Stimulated activated naive CD8-positive, alpha-beta T cell treated with anti-CD3 and anti-CD28 coated beads, Interleukin-15, amount 100 ng/mL, for 72 hours (primary cell): ENCODE results near the gene EPN3.

Experiments used
- ATAC-seq: fragments of 150-1000 bp; cut with Tn5 transposase; 2 replicates; pipeline ENCODE4 v1.10.0; 2021; ENCODE audit warnings: mild to moderate bottlenecking, moderate library complexity
- DNase-seq, 2 donors: peaks; one replicate each; pipeline ENCODE4 v3.0.0; 2021 to 2022
- H3K27ac Mint-ChIP-seq, 2 donors: one replicate each; pipeline ENCODE4 v1.8.0; 2022; ENCODE audit warnings: mild to moderate bottlenecking in 2 of 2, mixed read lengths in 2 of 2, moderate library complexity in 2 of 2
- H3K27me3 Mint-ChIP-seq: one replicate; pipeline ENCODE4 v1.8.0; 2022; ENCODE audit warnings: mixed read lengths
- H3K4me1 Mint-ChIP-seq: one replicate; pipeline ENCODE4 v1.8.0; 2022; ENCODE audit warnings: mild to moderate bottlenecking, mixed read lengths
- H3K4me3 Mint-ChIP-seq, 2 donors: one replicate each; pipeline ENCODE4 v1.8.0; 2022; ENCODE audit warnings: mild to moderate bottlenecking in 2 of 2, mixed read lengths in 2 of 2, moderate library complexity in 1 of 2
- H3K9me3 Mint-ChIP-seq, 2 donors: one replicate each; pipeline ENCODE4 v1.8.0; 2022; ENCODE audit warnings: mixed read lengths in 2 of 2

Gene EPN3

DNA sequence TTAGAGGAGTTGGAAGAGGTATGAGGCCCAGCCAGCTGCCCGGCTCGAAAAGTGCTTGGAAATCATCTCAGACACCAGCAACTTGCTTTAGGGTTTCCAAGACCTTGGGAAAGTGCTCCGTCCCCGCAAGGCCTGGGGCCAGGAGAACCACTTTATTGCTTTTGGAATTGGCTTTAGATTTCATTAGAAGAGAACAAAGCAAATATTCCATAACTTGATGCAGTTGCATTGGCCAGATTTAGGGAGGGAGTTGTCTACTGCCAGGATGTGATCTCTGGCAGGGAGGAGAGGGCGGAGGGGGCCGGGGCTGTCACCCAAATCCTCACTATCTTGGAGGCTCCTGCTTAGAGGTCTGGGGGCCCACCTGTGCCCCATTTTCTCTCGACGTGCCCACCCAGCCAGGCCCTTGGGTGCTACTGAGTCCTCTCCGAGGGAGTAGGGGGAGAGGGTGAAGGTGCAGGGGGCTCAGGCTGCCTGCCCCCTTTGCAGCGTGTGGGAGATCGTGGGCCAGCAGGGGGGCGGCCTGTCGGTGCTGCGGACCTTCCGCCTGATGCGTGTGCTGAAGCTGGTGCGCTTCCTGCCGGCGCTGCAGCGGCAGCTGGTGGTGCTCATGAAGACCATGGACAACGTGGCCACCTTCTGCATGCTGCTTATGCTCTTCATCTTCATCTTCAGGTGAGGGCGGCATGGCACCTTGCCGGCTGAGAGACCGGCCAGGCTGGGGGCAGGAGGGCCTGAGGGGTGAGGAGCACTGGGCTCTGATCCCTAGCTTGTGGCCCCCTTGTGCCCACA, 58.6 kb downstream of the EPN3 start:
- ATAC-seq (no peak), DNase-seq (no peak)
- no peaks in the 10 kb centered on the region for H3K4me1 Mint-ChIP-seq
- no peak overlapping the region for H3K4me3 Mint-ChIP-seq
- no peak overlapping the region for H3K27ac Mint-ChIP-seq
- no peaks in the 10 kb centered on the region for H3K9me3 Mint-ChIP-seq
- H3K27me3 Mint-ChIP-seq, result no peaks in the 10 kb centered on the region

GRCh38 chr17:50593321-50593720, 60.8 kb downstream of the EPN3 start:
- ATAC-seq (no peak), DNase-seq (no peak)
- no peaks in the 10 kb centered on the region for H3K4me1 Mint-ChIP-seq
- no peak overlapping the region for H3K4me3 Mint-ChIP-seq
- no peaks in the 10 kb centered on the region for H3K27me3 Mint-ChIP-seq
- H3K27ac Mint-ChIP-seq, result no peak overlapping the region
- H3K9me3 Mint-ChIP-seq, result no peaks in the 10 kb centered on the region
